Measurements from ENCODE around the gene EPB41L4A. TPM values are rescaled to one million over a fixed set of nuclear protein-coding genes. Genes with fewer than 3 reads are reported as not detected.

The EPB41L4A gene

DNA sequence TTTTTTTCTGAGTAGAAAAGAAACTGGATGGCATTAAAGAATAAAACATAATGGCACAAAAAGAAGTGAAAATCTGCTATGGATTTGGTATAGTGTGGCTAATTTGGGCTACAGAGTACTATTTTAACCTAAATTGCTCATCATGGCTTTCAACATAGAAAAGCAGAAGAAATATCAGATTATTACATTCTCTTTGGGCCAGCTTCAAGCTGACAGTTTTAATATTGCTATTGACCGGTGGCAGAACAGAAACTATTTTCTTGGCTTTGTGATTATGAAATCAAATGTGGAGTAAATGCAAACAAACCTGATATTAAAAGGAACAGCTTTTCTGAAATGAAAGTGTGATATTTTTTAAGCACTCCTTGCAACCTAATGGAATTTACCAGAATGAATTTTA lies 301.5 kb downstream of the EPB41L4A start:
- Histone ChIP-seq H3K4me3 (ENCODE audit: low read length) (no peak overlapping the region), H3K4ac (ENCODE audit: low read depth, low read length) (no peak overlapping the region), H2BK120ac (ENCODE audit: low read depth, low read length) (no peak overlapping the region), H3K79me2 (ENCODE audit: control insufficient read depth, insufficient read depth, low read length) (no peaks in the 10 kb centered on the region), H3K4me1 (ENCODE audit: control insufficient read depth, low read depth, low read length) (no peaks in the 10 kb centered on the region), H3K4me2 (ENCODE audit: low read length) (no peak overlapping the region), H3K56ac (ENCODE audit: low read length) (no peak overlapping the region), H3K27me3 (ENCODE audit: insufficient read depth, low read length, poor library complexity) (no peaks in the 10 kb centered on the region), H4K8ac (ENCODE audit: low read depth, low read length) (no peak overlapping the region), H3K36me3 (ENCODE audit: control insufficient read depth, insufficient read depth, low read length) (no peaks in the 10 kb centered on the region), H4K5ac (ENCODE audit: low read length) (no peak overlapping the region), H3K79me1 (ENCODE audit: low read length) (no peaks in the 10 kb centered on the region), H2AK5ac (ENCODE audit: low read length) (no peak overlapping the region), H2BK5ac (ENCODE audit: low read length) (no peak overlapping the region), H3K18ac (ENCODE audit: low read length) (no peak overlapping the region), H3K9ac (ENCODE audit: low read length) (no peak overlapping the region), H3K23ac (ENCODE audit: low read length) (no peak overlapping the region), H3K27ac (ENCODE audit: low read depth, low read length) (no peak overlapping the region), H2BK15ac (replicated peaks; ENCODE audit: low read depth) (no peak overlapping the region)
- WGBS (ENCODE audit: extremely low coverage, insufficient coverage, low lambda C conversion rate): no CpG with 5 or more reads among the region's 1 CpG
- DNase-seq: no peak

DNA sequence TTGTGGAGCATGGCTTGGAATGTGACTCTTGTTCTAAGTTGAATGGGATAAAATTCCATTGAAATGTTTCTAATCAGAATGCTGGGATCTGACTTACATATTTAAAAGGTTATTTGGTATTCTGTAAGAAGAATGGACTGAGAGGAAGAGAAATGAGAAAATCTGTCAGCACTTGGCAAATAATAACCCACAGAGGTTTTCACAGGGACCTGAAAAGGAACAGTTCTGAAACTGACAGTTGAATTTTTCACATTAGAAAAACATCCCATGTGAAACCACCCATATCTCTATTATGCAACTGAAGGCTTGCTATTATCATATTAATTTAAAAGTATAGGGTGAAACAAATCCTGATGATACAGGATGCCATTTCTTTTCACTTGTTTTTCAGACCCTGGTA lies 302.7 kb downstream of the EPB41L4A start:
- no peak overlapping the region for H3K9ac ChIP-seq (ENCODE audit: low read length)
- H2BK120ac ChIP-seq (ENCODE audit: low read depth, low read length): no peak overlapping the region
- no peak overlapping the region for H4K5ac ChIP-seq (ENCODE audit: low read length)
- no peak overlapping the region for H4K8ac ChIP-seq (ENCODE audit: low read depth, low read length)
- no peaks in the 10 kb centered on the region for H3K4me1 ChIP-seq (ENCODE audit: control insufficient read depth, low read depth, low read length)
- no peak overlapping the region for H3K56ac ChIP-seq (ENCODE audit: low read length)
- H3K27me3 ChIP-seq (ENCODE audit: insufficient read depth, low read length, poor library complexity): no peaks in the 10 kb centered on the region
- no peaks in the 10 kb centered on the region for H3K79me1 ChIP-seq (ENCODE audit: low read length)
- no peak overlapping the region for H3K23ac ChIP-seq (ENCODE audit: low read length)
- H3K18ac ChIP-seq (ENCODE audit: low read length): no peak overlapping the region
- no peak overlapping the region for H3K4ac ChIP-seq (ENCODE audit: low read depth, low read length)
- H3K36me3 ChIP-seq (ENCODE audit: control insufficient read depth, insufficient read depth, low read length): no peaks in the 10 kb centered on the region
- H3K4me2 ChIP-seq (ENCODE audit: low read length): no peak overlapping the region
- no peak for DNase-seq
- no peak overlapping the region for H3K4me3 ChIP-seq (ENCODE audit: low read length)
- H2BK15ac ChIP-seq (replicated peaks; ENCODE audit: low read depth): no peak overlapping the region
- H2AK5ac ChIP-seq (ENCODE audit: low read length): no peak overlapping the region
- H3K79me2 ChIP-seq (ENCODE audit: control insufficient read depth, insufficient read depth, low read length): no peaks in the 10 kb centered on the region
- no peak overlapping the region for H2BK5ac ChIP-seq (ENCODE audit: low read length)
- H3K27ac ChIP-seq (ENCODE audit: low read depth, low read length): no peak overlapping the region

- Histone ChIP-seq H4K5ac (ENCODE audit: low read length) (no peak overlapping the region), H2BK15ac (replicated peaks; ENCODE audit: low read depth) (no peak overlapping the region), H3K27ac (ENCODE audit: low read depth, low read length) (no peak overlapping the region), H3K79me2 (ENCODE audit: control insufficient read depth, insufficient read depth, low read length) (no peaks in the 10 kb centered on the region), H3K79me1 (ENCODE audit: low read length) (no peaks in the 10 kb centered on the region), H3K9ac (ENCODE audit: low read length) (no peak overlapping the region), H3K36me3 (ENCODE audit: control insufficient read depth, insufficient read depth, low read length) (no peaks in the 10 kb centered on the region), H3K23ac (ENCODE audit: low read length) (no peak overlapping the region), H3K27me3 (ENCODE audit: insufficient read depth, low read length, poor library complexity) (no peaks in the 10 kb centered on the region), H3K4me2 (ENCODE audit: low read length) (no peak overlapping the region), H3K56ac (ENCODE audit: low read length) (no peak overlapping the region), H3K4me1 (ENCODE audit: control insufficient read depth, low read depth, low read length) (no peaks in the 10 kb centered on the region), H4K8ac (ENCODE audit: low read depth, low read length) (no peak overlapping the region), H3K4ac (ENCODE audit: low read depth, low read length) (no peak overlapping the region), H3K4me3 (ENCODE audit: low read length) (no peak overlapping the region), H3K18ac (ENCODE audit: low read length) (no peak overlapping the region), H2AK5ac (ENCODE audit: low read length) (no peak overlapping the region), H2BK5ac (ENCODE audit: low read length) (no peak overlapping the region), H2BK120ac (ENCODE audit: low read depth, low read length) (no peak overlapping the region)
- WGBS (ENCODE audit: extremely low coverage, insufficient coverage, low lambda C conversion rate): no CpG with 5 or more reads among the region's 2 CpGs
- DNase-seq: no peak
Observed at GRCh38 chr5:112113565-112113964, 305.5 kb downstream of the EPB41L4A start.

Small RNA genes within 50 kb of the gene (small RNA-seq; reads per million reads assigned to genes)
- gene AC010265.1 (ENCODE audit: insufficient read depth) (not detected), gene HMGB3P16 (ENCODE audit: insufficient read depth) (not detected), gene SNORA13 (ENCODE audit: insufficient read depth) (14.1 reads per million, percentile 89 among the genes with 10 or more reads in this experiment)

Measured in mesendoderm (in vitro differentiated cells).